ENCODE data around the gene LRRC8D. TPM values are rescaled to one million over a fixed set of nuclear protein-coding genes. Genes with fewer than 3 reads are reported as not detected.

LRRC8D gene
- 21.7 and 29.8 TPM in 2 replicates for total RNA-seq

DNA sequence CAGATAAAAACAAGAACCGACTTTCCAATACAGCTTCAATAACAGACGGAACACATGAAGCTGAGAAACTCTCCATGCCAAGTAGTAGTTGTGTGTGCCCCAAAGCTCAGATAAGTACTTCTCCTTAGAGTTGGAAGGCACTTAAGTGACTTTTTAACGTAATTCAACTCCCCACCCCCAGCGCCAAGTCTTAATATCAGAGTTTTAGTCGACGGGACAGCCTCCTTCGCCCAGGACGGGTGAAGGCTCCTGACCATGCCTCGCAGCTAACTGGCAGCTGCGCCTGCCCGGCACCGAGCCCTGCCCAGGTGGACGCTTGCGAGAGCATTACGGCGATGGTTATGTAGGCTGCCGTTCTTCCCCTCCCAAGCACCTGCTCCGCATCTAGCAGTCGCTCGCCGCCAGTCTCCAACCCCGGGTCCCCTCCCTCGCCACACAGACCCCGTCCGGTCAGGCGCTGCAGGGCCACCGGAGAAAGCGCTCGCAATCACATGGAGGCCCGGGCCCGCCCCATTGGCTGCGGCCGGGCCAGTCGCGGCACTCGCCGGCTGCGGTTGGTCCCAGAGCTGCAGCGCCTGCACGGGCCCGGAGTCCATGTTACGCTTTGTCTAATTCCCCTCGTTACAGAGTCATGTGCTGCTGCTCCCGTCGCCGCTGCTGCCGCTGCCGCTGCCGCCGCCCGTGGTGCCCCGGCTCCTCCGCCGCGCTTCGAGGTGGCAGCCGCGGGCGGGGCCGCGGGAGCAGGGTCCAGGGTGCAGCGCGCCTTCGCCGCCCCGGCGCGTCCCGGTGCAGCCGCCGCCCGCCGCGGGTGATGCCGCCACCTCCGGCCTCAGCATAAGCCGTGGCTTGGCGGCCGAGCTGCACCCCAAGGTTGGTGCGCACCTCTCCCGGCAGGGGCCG is at the start of gene LRRC8D:
TSS of gene LRRC8D (plus strand) at position 611 of the 900 bp plus-strand sequence. CDS start 112,037 bp downstream, outside the sequence.

Other genes starting within 250 kb of the LRRC8D start
- 5.4 and 6.5 TPM in 2 replicates for gene LRRC8C, start 187.9 kb upstream of the LRRC8D start, total RNA-seq
- 4.1 and 5.0 TPM in 2 replicates for gene ZNF326, start 174.1 kb downstream of the LRRC8D start, total RNA-seq

Measured in pericardium fibroblast (primary cell).